Upper lobe of right lung (tissue), 1 donor: ENCODE measurements around the gene OFD1. TPM values are rescaled to one million over a fixed set of nuclear protein-coding genes. Genes with fewer than 3 reads are reported as not detected.

ENCODE experiments used
- ATAC-seq: fragments of 200-7000 bp; cut with Tn5 transposase; one replicate; pipeline ENCODE4 v1.9.1; 2020; ENCODE audit warnings: mild to moderate bottlenecking, moderate library complexity
- DNase-seq: peaks from one replicate; pipeline ENCODE4 v3.0.0-alpha.2; 2020
- H3K27ac ChIP-seq: fragments of 200-600 bp; one replicate; pipeline ENCODE4 v1.8.0; 2022
- H3K27me3 ChIP-seq: fragments of 200-600 bp; one replicate; pipeline ENCODE4 v1.8.0; 2022; ENCODE audit warnings: mild to moderate bottlenecking
- H3K36me3 ChIP-seq: fragments of 200-600 bp; one replicate; pipeline ENCODE4 v1.8.0; 2022
- H3K4me1 ChIP-seq: fragments of 200-600 bp; one replicate; pipeline ENCODE4 v1.8.0; 2022
- H3K4me3 ChIP-seq: fragments of 200-600 bp; one replicate; pipeline ENCODE4 v1.8.0; 2022; ENCODE audit warnings: mild to moderate bottlenecking
- H3K9me3 ChIP-seq: fragments of 200-600 bp; one replicate; pipeline ENCODE4 v1.8.0; 2022
- intact Hi-C: fragments of 100-400 bp; cut with DNase I; formaldehyde crosslinking; loops from one replicate; pipeline ENCODE4 v1.11.0; 2022
- total RNA-seq: library from RNA; stranded (reverse); fragmentation: NEBNext Ultra II Directional; extraction: Animal tissue kit (Norgen Biotek cat#: 25700); gene quantifications from one replicate; pipeline ENCODE4 v1.2.1, GENCODE V29; 2021
- TF ChIP-seq, protein P1 (sequence below): fragments of 200-600 bp; IDR thresholded peaks from one replicate; pipeline ENCODE4 v1.8.0; 2022; ENCODE audit warnings: antibody characterized with exemption
- donor health status: DM: no; HTN: yes; CAD: no; lungs with severe emphysema.

Gene OFD1
- total RNA-seq, 1 donor from 2014 or later: 36.5 TPM

DNA sequence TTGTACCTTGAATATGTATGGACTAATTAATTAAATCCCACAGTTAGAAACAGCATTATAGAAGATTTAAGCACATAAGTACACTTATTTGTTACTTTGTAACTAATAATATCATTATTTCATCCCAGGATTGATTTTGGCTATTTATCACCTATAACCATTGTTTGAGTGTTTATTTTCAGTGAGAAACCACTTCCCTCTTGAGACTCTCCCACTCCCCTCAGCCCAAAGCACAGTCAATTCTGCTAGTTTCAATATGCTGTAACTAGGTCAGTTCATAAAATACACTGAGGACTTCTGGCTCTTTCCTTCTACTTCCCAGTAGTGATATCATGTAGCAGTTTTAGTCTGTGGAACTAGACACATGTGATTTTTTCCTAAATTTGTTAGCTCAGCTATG, 16.3 kb downstream of the OFD1 start:
- ATAC-seq (no peak), DNase-seq (no peak)
- TF ChIP-seq, protein P1, sequence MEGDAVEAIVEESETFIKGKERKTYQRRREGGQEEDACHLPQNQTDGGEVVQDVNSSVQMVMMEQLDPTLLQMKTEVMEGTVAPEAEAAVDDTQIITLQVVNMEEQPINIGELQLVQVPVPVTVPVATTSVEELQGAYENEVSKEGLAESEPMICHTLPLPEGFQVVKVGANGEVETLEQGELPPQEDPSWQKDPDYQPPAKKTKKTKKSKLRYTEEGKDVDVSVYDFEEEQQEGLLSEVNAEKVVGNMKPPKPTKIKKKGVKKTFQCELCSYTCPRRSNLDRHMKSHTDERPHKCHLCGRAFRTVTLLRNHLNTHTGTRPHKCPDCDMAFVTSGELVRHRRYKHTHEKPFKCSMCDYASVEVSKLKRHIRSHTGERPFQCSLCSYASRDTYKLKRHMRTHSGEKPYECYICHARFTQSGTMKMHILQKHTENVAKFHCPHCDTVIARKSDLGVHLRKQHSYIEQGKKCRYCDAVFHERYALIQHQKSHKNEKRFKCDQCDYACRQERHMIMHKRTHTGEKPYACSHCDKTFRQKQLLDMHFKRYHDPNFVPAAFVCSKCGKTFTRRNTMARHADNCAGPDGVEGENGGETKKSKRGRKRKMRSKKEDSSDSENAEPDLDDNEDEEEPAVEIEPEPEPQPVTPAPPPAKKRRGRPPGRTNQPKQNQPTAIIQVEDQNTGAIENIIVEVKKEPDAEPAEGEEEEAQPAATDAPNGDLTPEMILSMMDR: no peak
- no peak overlapping the region for H3K27ac ChIP-seq
- H3K4me3 ChIP-seq: no peak overlapping the region
- intact Hi-C loops: no loop called here
- peaks cover 9% of the 10 kb centered on the region for H3K36me3 ChIP-seq
- H3K27me3 ChIP-seq: no peaks in the 10 kb centered on the region
- no peaks in the 10 kb centered on the region for H3K4me1 ChIP-seq
- no peaks in the 10 kb centered on the region for H3K9me3 ChIP-seq

DNA sequence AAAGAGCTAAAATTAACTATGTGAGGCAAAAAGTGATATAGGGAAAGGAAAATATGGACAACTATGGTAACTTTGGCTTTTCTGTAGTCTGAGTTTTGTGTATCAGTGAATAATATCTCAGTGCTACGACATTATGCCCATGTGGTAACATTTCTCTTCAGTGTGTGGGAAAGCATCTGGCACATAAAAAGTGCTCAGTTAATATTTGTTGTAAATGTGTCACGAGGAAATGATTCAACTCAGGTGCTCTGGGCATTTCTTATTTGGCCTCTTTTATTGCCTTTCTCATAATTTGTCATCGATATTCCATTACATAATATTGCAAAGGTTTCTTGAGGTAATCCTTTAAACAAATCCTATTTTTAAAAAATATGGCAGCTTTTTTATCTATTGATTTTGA, 17.6 kb downstream of the OFD1 start:
- H3K27ac ChIP-seq: no peak overlapping the region
- intact Hi-C loops: no loop called here

DNA sequence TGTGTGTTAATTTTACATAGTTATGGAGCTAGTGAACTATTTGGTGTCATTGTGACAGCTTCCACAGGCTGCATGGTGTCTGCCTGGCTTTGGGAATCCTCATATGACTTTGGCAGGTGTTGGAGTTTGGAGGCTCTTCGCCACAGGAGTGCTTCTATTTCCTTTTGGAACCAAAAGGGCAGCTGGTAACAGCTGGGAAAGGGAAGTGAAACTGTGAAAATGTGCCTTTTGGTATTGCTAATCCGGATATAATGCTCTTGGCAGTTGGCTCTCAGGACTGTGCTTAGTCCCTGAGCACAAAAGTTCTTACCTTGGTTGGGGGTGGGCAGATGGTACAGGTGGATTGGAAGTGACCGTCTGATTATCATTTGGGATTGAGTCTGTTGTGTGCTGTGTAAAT, 18.1 kb downstream of the OFD1 start:
- ATAC-seq (no peak), DNase-seq (no peak)
- no peaks in the 10 kb centered on the region for H3K27me3 ChIP-seq
- no peak overlapping the region for H3K4me3 ChIP-seq
- peaks cover 2% of the 10 kb centered on the region for H3K36me3 ChIP-seq
- no peaks in the 10 kb centered on the region for H3K9me3 ChIP-seq
- TF ChIP-seq, protein P1: no peak
- no peaks in the 10 kb centered on the region for H3K4me1 ChIP-seq
- intact Hi-C loops: no loop called here
- no peak overlapping the region for H3K27ac ChIP-seq

More for the DNA sequence above, 17.6 kb downstream of the OFD1 start:
- TF ChIP-seq, protein P1: no peak
- DNase-seq (no peak), ATAC-seq (no peak)
- Histone ChIP-seq H3K4me3 (no peak overlapping the region), H3K27me3 (no peaks in the 10 kb centered on the region), H3K4me1 (no peaks in the 10 kb centered on the region), H3K9me3 (no peaks in the 10 kb centered on the region), H3K36me3 (no peaks in the 10 kb centered on the region)

DNA sequence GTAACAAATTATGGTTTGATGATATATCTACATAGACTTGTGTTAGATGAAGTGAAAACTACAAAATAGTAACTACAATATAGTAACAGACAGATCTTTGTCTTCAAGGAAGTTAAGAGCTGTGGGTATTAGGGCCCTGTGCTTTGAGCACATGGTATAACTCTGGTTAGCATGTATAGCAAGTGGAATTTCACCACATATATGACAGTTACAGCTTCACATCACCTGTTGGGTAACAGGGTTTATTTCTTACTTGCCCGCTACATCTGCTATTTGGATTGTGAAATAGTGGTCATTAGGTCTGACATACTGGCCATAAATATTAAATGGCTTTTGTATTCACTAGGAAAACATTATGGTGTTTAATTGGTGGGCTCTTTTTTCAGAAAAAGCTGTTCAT, 20.2 kb downstream of the OFD1 start:
- Histone ChIP-seq H3K4me1 (no peaks in the 10 kb centered on the region), H3K9me3 (no peaks in the 10 kb centered on the region), H3K27ac (no peak overlapping the region), H3K36me3 (peaks cover 12% of the 10 kb centered on the region), H3K4me3 (no peak overlapping the region), H3K27me3 (no peaks in the 10 kb centered on the region)
- TF ChIP-seq, protein P1: no peak
- DNase-seq (no peak), ATAC-seq (no peak)
- intact Hi-C loops: no loop called here

DNA sequence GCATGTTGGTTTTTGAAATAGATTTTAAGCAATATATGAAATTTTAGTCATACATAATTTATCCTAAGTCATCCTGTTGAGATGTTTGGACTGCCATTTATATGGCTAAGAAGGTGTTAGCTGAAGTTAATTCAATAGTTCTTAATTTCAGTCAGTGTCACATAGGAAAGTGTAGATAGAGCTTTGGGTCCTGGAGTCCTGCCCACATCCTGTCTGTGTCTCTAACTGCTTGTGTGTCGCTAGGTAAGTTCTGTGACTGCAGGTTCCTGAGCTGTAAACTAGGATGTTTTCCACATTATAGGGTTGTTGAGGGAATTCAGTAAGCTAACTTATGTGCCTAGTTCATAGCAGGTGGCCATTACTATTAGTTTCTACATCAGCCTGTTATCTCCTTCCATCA, 20.7 kb downstream of the OFD1 start:
- no peaks in the 10 kb centered on the region for H3K4me1 ChIP-seq
- intact Hi-C loops: no loop called here
- H3K9me3 ChIP-seq: no peaks in the 10 kb centered on the region
- no peaks in the 10 kb centered on the region for H3K27me3 ChIP-seq
- no peak overlapping the region for H3K27ac ChIP-seq
- H3K4me3 ChIP-seq: no peak overlapping the region
- DNase-seq: no peak
- TF ChIP-seq, protein P1: no peak
- peaks cover 12% of the 10 kb centered on the region for H3K36me3 ChIP-seq
- ATAC-seq: no peak

DNA sequence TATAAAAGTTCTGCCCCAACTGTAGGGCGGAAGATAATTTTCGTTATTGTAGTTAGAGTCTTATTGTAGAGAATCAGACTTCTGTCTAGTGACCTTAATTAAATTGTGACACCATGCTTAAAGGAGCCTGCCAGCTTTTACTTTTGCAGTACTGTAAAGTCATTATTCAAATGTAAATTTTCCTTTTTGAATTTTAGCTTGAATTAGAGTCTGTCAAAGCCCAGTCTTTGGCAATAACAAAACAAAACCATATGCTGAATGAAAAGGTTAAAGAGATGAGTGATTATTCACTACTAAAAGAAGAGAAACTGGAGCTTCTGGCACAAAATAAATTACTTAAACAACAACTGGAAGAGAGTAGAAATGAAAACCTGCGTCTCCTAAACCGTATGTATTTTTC, 21.8 kb downstream of the OFD1 start:
- Histone ChIP-seq H3K27ac (no peak overlapping the region), H3K4me1 (no peaks in the 10 kb centered on the region), H3K9me3 (no peaks in the 10 kb centered on the region), H3K4me3 (no peak overlapping the region), H3K27me3 (no peaks in the 10 kb centered on the region), H3K36me3 (peaks cover 12% of the 10 kb centered on the region)
- intact Hi-C loops: no loop called here
- TF ChIP-seq, protein P1: no peak
- DNase-seq: no peak
- ATAC-seq: no peak
